Testis (tissue), 3 donors: ENCODE measurements around the gene BMPR1B. TPM values are rescaled to one million over a fixed set of nuclear protein-coding genes. Genes with fewer than 3 reads are reported as not detected.

Source experiments
- DNase-seq: peaks from one replicate; pipeline ENCODE4 v3.0.0-alpha.2; 2019
- H3K27ac ChIP-seq, 2 donors: fragments of 200-600 bp; sonication (generic); one replicate each; pipeline ENCODE4 v1.5.1; 2019
- H3K27me3 ChIP-seq: fragments of 200-600 bp; sonication (generic); one replicate; pipeline ENCODE4 v1.5.1; 2019
- H3K36me3 ChIP-seq: fragments of 200-600 bp; sonication (generic); one replicate; pipeline ENCODE4 v1.5.1; 2017; ENCODE audit warnings: low read depth; ENCODE audit errors: missing control alignments
- H3K4me1 ChIP-seq: fragments of 200-600 bp; sonication (generic); one replicate; pipeline ENCODE4 v1.5.1; 2019
- H3K4me3 ChIP-seq, 2 donors: fragments of 200-600 bp; sonication (generic); one replicate each; pipeline ENCODE4 v1.5.1; 2017 to 2019
- H3K9me3 ChIP-seq: fragments of 200-600 bp; sonication (generic); one replicate; pipeline ENCODE4 v1.5.1; 2017
- CTCF ChIP-seq, 3 experiments: fragments of 450-650 bp in 2 of 3; fragments of 200-600 bp in 1 of 3; sonication (generic) in 1 of 3; IDR thresholded peaks; one replicate each; pipeline ENCODE4 v1.5.1; 2016 to 2019; ENCODE audit warnings: antibody characterized with exemption in 3 of 3, mild to moderate bottlenecking in 2 of 3, moderate library complexity in 1 of 3
- POLR2A ChIP-seq: fragments of 450-650 bp; IDR thresholded peaks from one replicate; pipeline ENCODE4 v1.6.1; 2017; ENCODE audit warnings: antibody characterized with exemption, mild to moderate bottlenecking, moderate library complexity
- WGBS, 2 donors: methylation state at CpG; one replicate each; pipeline ENCODE4 v1.1.5; 2018; 5-methylcytosine and 5-hydroxymethylcytosine counted together
- intact Hi-C: fragments of 100-400 bp; cut with DNase I; formaldehyde crosslinking; loops from one replicate; pipeline ENCODE4 v1.15.1; 2023; ENCODE audit warnings: low total_unique reads
- polyA plus RNA-seq: library from polyadenylated mRNA; stranded (reverse); fragments of 350-450 nt; fragmentation: Illumina TruSeq; extraction: RNeasy Lipid Tissue Mini Kit (QIAGEN cat#74804); gene quantifications from one replicate; pipeline ENCODE4 v1.2.3, GENCODE V29; 2014; ENCODE audit warnings: low read depth, low replicate concordance; ENCODE audit not compliant: insufficient read depth
- total RNA-seq, 2 donors: library from RNA; depleted of rRNA; stranded (reverse); fragments of >200 nt; gene quantifications; one replicate each; pipeline ENCODE4 v1.2.3, GENCODE V29; 2016

BMPR1B gene
- total and polyA plus RNA-seq, 3 donors from 2014 or later: 7.5 to 13.0 (median 9.1) TPM

DNA sequence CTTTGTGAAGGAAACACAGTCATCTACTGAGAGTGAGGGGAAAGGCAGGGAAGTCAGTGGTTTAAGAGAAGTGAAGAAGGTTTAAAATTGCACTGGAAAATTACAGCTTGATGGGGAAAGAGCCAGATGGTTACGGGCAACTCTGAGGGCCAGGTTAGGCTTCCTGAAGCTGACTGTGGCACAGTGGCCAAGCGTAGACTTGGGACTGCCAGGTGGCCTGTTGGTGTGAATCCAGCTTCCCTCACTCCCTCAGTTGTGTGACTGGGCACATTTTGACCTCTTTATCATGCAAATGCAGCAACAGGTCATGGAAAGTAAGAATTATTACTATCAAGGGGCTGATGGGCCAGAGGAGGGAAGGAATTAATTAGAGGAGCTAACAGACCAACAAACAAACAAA is 400.9 kb downstream of the BMPR1B start:
- Histone ChIP-seq H3K4me3 (no peak overlapping the region), H3K4me1 (no peaks in the 10 kb centered on the region), H3K27me3 (no peaks in the 10 kb centered on the region), H3K36me3 (no peaks in the 10 kb centered on the region), H3K27ac (no peak overlapping the region), H3K9me3 (no peaks in the 10 kb centered on the region)
- intact Hi-C loops: no loop called here
- TF ChIP-seq POLR2A (no peak), CTCF (IDR thresholded peaks at IDR 0.05) (no peak)
- WGBS, 2 donors: 93 to 94% methylated on average over 2 of the region's 2 CpGs
- DNase-seq: no peak

- WGBS, 2 donors: 85 to 97% methylated on average over 4 of the region's 4 CpGs
- Histone ChIP-seq H3K4me1 (no peaks in the 10 kb centered on the region), H3K36me3 (no peaks in the 10 kb centered on the region), H3K4me3 (no peak overlapping the region), H3K27me3 (no peaks in the 10 kb centered on the region), H3K27ac (no peak overlapping the region), H3K9me3 (no peaks in the 10 kb centered on the region)
- no peak for DNase-seq
- intact Hi-C loops: no loop called here
- TF ChIP-seq CTCF (IDR thresholded peaks at IDR 0.05): no peak
- TF ChIP-seq POLR2A: no peak
These were observed 401.6 kb downstream of the BMPR1B start for GRCh38 chr4:95159384-95159783.

GRCh38 chr4:95161781-95162469 is 404.2 kb downstream of the BMPR1B start:
- Histone ChIP-seq H3K9me3 (no peaks in the 10 kb centered on the region), H3K4me3 (no peak overlapping the region), H3K4me1 (no peaks in the 10 kb centered on the region), H3K27me3 (no peaks in the 10 kb centered on the region), H3K27ac (no peak overlapping the region), H3K36me3 (no peaks in the 10 kb centered on the region)
- TF ChIP-seq CTCF (IDR thresholded peaks at IDR 0.05): no peak
- TF ChIP-seq POLR2A: no peak
- WGBS, 2 donors: 87 to 89% methylated on average over 12 of the region's 12 CpGs
- DNase-seq: no peak
- intact Hi-C loops: no loop called here

- Histone ChIP-seq H3K27ac (no peak overlapping the region), H3K27me3 (no peaks in the 10 kb centered on the region), H3K36me3 (no peaks in the 10 kb centered on the region), H3K4me3 (no peak overlapping the region), H3K9me3 (no peaks in the 10 kb centered on the region), H3K4me1 (no peaks in the 10 kb centered on the region)
- WGBS, 2 donors: 84 to 95% methylated on average over 6 of the region's 6 CpGs
- DNase-seq: no peak
- intact Hi-C loops: no loop called here
- TF ChIP-seq CTCF (IDR thresholded peaks at IDR 0.05): no peak
- no peak for TF ChIP-seq POLR2A
These were observed 405.1 kb downstream of the BMPR1B start for GRCh38 chr4:95162867-95163266.

DNA sequence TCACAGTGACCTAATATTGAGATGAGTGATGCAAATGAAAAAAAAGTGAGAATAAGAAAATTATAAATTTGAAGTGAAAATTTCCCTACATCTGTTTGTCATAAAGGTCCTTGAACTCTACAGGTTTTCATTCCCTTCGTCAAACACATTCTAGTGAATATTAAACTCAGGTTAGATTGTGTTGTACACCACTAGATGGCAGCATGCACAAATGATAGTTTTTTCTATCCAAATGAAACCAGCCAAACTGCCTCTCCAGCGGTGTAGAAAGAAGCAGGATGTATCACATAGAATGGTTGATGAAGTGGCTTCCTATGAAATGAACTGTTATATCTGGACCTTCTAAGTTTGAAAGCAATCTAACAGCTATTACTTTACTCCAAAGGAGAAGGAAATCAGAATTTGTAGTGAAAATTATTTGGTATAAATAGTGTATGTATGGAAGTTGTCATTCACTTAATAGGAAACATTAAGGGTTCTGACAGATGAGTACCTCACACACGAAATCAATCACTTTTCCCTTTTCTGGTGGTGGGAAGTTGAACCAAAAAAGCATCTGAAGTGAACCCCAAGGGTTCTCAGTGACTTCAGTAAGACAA is 408.3 kb downstream of the BMPR1B start:
- peak; percentile 49 for DNase-seq
- WGBS, 2 donors: 27 to 34% methylated on average over 3 of the region's 3 CpGs
- Histone ChIP-seq H3K9me3 (no peaks in the 10 kb centered on the region), H3K27me3 (no peaks in the 10 kb centered on the region), H3K27ac (no peak overlapping the region), H3K4me3 (no peak overlapping the region), H3K4me1 (peaks cover 3% of the 10 kb centered on the region), H3K36me3 (no peaks in the 10 kb centered on the region)
- TF ChIP-seq POLR2A (no peak), CTCF (IDR thresholded peaks at IDR 0.05) (peak; percentile 65 to 80 (median 69))
- intact Hi-C loops: no loop called here
